Measurements from ENCODE around the gene ABCC1.

The ABCC1 gene

DNA sequence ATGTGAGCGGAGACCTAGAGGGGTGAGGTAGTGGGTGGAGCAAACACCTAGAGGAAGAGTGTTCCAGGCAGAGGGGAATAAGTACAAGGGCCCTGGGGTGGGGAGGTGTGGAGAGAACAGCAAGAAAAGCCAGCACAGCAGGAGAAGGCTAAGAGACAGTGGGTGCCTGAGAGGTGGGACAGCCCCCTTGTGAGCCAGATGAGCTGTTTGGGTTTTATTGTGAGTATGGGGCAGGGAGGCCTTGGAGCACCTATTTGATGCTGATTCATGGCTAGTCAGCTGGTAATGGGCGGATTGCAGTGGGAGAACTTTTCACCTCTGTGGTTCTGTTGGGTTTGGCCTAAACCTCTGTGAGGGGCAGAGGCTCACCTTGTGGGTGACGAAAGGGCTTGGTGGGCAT, 68.4 kb downstream of the ABCC1 start:
- no peak for DNase-seq (ENCODE audit: low read depth)
- TF ChIP-seq, protein P1, sequence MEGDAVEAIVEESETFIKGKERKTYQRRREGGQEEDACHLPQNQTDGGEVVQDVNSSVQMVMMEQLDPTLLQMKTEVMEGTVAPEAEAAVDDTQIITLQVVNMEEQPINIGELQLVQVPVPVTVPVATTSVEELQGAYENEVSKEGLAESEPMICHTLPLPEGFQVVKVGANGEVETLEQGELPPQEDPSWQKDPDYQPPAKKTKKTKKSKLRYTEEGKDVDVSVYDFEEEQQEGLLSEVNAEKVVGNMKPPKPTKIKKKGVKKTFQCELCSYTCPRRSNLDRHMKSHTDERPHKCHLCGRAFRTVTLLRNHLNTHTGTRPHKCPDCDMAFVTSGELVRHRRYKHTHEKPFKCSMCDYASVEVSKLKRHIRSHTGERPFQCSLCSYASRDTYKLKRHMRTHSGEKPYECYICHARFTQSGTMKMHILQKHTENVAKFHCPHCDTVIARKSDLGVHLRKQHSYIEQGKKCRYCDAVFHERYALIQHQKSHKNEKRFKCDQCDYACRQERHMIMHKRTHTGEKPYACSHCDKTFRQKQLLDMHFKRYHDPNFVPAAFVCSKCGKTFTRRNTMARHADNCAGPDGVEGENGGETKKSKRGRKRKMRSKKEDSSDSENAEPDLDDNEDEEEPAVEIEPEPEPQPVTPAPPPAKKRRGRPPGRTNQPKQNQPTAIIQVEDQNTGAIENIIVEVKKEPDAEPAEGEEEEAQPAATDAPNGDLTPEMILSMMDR (IDR thresholded peaks at IDR 0.05; ENCODE audit: low read depth, low read length, missing control alignments), result no peak
- no peak overlapping the region for H3K4me3 ChIP-seq (ENCODE audit: low read depth, low read length)

DNA sequence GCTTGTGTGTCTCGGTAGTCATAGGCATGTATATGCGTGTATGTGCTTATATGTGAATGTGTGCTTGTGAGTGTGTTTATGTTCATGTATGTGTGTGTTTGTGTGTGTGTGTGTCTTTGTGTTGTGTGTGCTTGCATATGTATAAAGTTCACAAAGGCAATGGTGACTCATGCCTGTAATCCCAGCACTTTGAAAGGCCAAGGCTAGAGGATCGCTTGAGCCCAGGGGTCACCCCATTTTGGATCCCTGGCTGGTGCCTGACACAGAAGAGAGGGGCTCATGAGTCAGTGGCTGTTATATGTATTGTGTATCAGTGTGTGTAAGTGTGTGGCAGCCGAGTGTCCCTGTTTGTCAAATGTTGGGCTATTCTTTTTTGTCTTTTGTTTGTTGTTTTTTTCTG, 69.3 kb downstream of the ABCC1 start:
- TF ChIP-seq, protein P1 (IDR thresholded peaks at IDR 0.05; ENCODE audit: low read depth, low read length, missing control alignments), result no peak
- DNase-seq (ENCODE audit: low read depth), result no peak

DNA sequence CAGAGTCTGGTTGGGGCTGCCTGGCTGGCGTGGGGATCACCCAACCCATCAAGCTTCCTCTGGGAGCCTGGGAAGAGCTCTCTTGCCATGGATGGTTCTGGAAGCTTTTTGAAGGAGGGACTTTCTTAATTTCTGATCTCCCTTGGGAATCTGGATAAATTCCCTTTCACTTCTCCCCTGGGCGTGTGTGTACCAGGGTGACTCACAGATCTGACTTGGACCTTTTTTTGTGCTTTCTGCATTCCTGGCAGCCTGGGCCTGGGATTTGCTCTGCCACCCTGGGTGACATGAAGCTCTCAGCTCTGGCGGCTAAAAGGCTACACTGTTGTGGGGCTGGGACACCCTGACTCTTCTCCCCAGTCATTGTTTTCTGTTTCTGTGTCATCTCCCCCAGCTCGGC, 70.1 kb downstream of the ABCC1 start:
- DNase-seq (ENCODE audit: low read depth), result no peak

More for the DNA sequence above, 69.3 kb downstream of the ABCC1 start:
- no peak overlapping the region for H3K4me3 ChIP-seq (ENCODE audit: low read depth, low read length)

DNA sequence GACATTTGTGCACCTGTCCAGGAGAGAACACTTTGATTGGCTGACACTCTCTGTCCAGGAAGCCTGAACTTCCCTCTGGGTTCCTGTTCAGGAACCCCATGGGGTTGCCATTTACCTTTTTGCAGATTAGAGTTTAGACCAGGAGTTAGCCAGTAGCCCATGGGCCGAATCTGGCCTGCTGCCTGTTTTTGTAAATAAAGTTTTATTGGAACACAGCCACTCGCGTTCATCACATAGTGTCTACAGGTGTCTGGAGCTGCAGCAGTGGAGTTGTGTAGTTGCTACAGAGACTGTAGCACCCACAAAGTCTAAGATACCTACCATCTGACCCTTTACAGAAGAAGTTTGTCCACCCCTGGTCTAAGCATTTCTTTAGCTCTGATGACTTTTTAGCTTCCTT, 70.9 kb downstream of the ABCC1 start:
- TF ChIP-seq, protein P1 (IDR thresholded peaks at IDR 0.05; ENCODE audit: low read depth, low read length, missing control alignments), result no peak
- no peak overlapping the region for H3K4me3 ChIP-seq (ENCODE audit: low read depth, low read length)
- DNase-seq (ENCODE audit: low read depth), result no peak

More for the DNA sequence above, 70.1 kb downstream of the ABCC1 start:
- TF ChIP-seq, protein P1 (IDR thresholded peaks at IDR 0.05; ENCODE audit: low read depth, low read length, missing control alignments), result no peak
- H3K4me3 ChIP-seq (ENCODE audit: low read depth, low read length), result no peak overlapping the region

DNA sequence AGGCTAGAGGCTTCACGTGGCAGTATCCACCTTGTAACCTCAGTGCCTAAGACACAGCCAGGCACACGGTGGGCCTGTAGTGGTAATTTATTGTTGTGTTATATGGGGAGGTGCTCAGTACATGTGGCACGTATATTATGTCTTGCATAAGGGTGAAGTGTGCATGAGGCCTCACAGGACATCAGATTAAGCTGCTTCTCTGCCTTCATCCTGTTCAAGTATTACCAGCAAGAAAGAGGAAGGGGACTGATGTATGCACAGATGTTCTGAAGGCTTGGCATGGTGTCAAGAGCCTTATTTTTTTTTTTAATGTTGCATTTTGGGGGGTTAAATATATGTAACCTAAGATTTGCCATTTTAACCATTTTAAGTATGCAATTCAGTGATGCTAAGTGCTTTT, 71.6 kb downstream of the ABCC1 start:
- no peak overlapping the region for H3K4me3 ChIP-seq (ENCODE audit: low read depth, low read length)
- no peak for DNase-seq (ENCODE audit: low read depth)
- TF ChIP-seq, protein P1 (IDR thresholded peaks at IDR 0.05; ENCODE audit: low read depth, low read length, missing control alignments), result no peak

DNA sequence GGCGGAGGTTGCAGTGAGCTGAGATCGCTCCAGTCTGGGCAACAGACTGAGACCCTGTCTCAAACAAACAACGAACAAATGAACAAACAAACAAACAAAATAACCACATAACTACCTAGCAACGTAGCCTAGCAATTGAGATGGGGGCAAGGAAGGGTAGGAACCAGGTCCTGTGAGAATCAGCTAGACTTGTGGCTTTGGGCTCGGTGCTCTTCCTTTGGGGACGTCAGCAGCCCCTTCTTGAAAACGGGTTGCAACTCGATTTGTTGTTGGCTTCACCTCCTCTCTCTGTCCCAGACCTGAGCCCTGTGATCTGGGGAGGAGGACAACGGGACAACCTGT, 72.2 kb downstream of the ABCC1 start:
- TF ChIP-seq, protein P1 (IDR thresholded peaks at IDR 0.05; ENCODE audit: low read depth, low read length, missing control alignments), result no peak
- DNase-seq (ENCODE audit: low read depth), result no peak
- no peak overlapping the region for H3K4me3 ChIP-seq (ENCODE audit: low read depth, low read length)

DNA sequence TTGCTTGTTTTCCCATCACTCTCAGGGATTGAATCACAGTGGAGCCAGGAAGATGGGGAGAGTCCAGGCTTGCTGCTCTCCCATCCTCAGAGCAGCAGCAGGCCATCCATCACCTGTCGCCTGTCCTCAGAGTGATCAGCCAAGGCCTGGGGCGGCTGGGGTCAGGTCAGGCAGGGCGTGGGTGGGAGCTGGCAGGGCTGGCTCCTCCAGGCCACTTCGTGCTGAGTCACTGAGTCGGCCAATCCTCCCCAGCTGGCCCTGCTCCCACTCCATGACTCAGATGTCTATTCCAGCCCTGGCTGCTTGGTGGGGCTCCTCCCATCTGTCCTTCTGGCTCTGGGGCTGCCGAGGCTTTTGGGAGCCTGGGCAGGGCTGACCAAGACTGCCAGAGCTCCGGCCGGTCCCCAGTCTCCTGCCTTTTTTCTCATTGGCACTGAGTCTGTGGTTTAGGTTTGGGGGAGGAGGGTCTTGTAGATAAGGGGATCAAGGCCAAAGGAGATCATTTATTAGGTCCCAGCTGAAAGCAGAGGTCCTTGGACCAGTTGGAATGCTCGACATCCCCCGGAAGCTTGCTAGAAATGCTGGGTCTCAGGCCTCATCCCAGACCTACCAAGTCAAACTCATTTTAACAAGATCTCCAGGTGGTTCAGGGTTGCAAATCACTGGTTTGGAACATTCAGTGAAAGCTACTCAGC, 72.7 kb downstream of the ABCC1 start:
- no peak for DNase-seq (ENCODE audit: low read depth)
- TF ChIP-seq, protein P1 (IDR thresholded peaks at IDR 0.05; ENCODE audit: low read depth, low read length, missing control alignments), result no peak
- no peak overlapping the region for H3K4me3 ChIP-seq (ENCODE audit: low read depth, low read length)
